ENCODE results near the gene LIMS1.

LIMS1 gene

GRCh38 chr2:108533832-108534583 is at the start of gene LIMS1 (continued):
- TF ChIP-seq ZNF704 (tag by site-specific recombination; IDR thresholded peaks at IDR 0.05) (no peak), ZNF121 (tag by site-specific recombination; IDR thresholded peaks at IDR 0.05) (0 out of 2 replicates have a peak, but pooled peaks have one; percentile 43), ZNF416 (tag by site-specific recombination; IDR thresholded peaks at IDR 0.05) (no peak), EGR2 (tag by site-specific recombination; IDR thresholded peaks at IDR 0.05; ENCODE audit: low read depth) (no peak), ZNF132 (tag by site-specific recombination; IDR thresholded peaks at IDR 0.05; ENCODE audit: borderline replicate concordance) (no peak), HOXA7 (CRISPR knock-in tag; IDR thresholded peaks at IDR 0.05; ENCODE audit: borderline replicate concordance) (no peak), ZNF311 (tag by site-specific recombination; IDR thresholded peaks at IDR 0.05; ENCODE audit: borderline replicate concordance) (no peak), ZFP37 (tag by site-specific recombination; IDR thresholded peaks at IDR 0.05) (0 out of 2 replicates have a peak, but pooled peaks have one; percentile 65), ZNF221 (tag by site-specific recombination; IDR thresholded peaks at IDR 0.05; ENCODE audit: borderline replicate concordance) (no peak), ZNF514 (tag by site-specific recombination; IDR thresholded peaks at IDR 0.05) (no peak), ZNF138 (tag by site-specific recombination; IDR thresholded peaks at IDR 0.05; ENCODE audit: borderline replicate concordance) (no peak), REPIN1 (tag by site-specific recombination; IDR thresholded peaks at IDR 0.05; ENCODE audit: low read depth) (0 out of 2 replicates have a peak, but pooled peaks have one; percentile 38), ZNF426 (tag by site-specific recombination; IDR thresholded peaks at IDR 0.05) (no peak), ZNF398 (tag by site-specific recombination; IDR thresholded peaks at IDR 0.05) (peak; percentile 72), ZNF169 (tag by site-specific recombination; IDR thresholded peaks at IDR 0.05) (no peak), ZNF747 (tag by site-specific recombination; IDR thresholded peaks at IDR 0.05) (no peak), PATZ1 (tag by site-specific recombination; IDR thresholded peaks at IDR 0.05) (peak; percentile 96), SP3 (tag by site-specific recombination; IDR thresholded peaks at IDR 0.05) (peak; percentile 88), ZNF707 (tag by site-specific recombination; IDR thresholded peaks at IDR 0.05) (no peak), SCRT1 (tag by site-specific recombination; IDR thresholded peaks at IDR 0.05; ENCODE audit: borderline replicate concordance) (no peak), ZNF155 (tag by site-specific recombination; IDR thresholded peaks at IDR 0.05) (no peak), YY2 (tag by site-specific recombination; IDR thresholded peaks at IDR 0.05) (no peak), ZNF335 (tag by site-specific recombination; conservative IDR thresholded peaks at IDR 0.05) (peak; percentile 6; the same call in 1 of the 2 replicates), ZNF701 (tag by site-specific recombination; IDR thresholded peaks at IDR 0.05) (no peak), REST (tag by site-specific recombination; IDR thresholded peaks at IDR 0.05) (no peak), ZBTB44 (tag by site-specific recombination; IDR thresholded peaks at IDR 0.05) (no peak), ZNF26 (tag by site-specific recombination; IDR thresholded peaks at IDR 0.05) (no peak)
